B cell (primary cell): ENCODE results near the gene ZNF148. TPM values are rescaled to one million over a fixed set of nuclear protein-coding genes. Genes with fewer than 3 reads are reported as not detected.

Experiments
- ATAC-seq: fragments of 200-7000 bp; cut with Tn5 transposase; one replicate; pipeline ENCODE4 v1.10.0; 2021; ENCODE audit warnings: low read depth, mild to moderate bottlenecking, moderate number of reproducible peaks, moderate library complexity
- CTCF ChIA-PET: fragments of 350-600 bp; sonication (Branson Sonifier 250); formaldehyde crosslinking; loops from one replicate; lab custom pipeline; 2021; ENCODE audit warnings: antibody characterized with exemption, inconsistent platforms; lab: Charles Lee
- POLR2A ChIA-PET: fragments of 350-600 bp; sonication (Branson Sonifier 250); formaldehyde crosslinking; loops from one replicate; lab custom pipeline; 2021; ENCODE audit warnings: antibody characterized with exemption; lab: Charles Lee
- DNase-seq: peaks from one replicate; pipeline ENCODE4 v3.0.0; 2013
- H2AFZ ChIP-seq: 2 replicates; pipeline ENCODE4 v1.6.1; 2012; ENCODE audit warnings: mild to moderate bottlenecking, low read depth, low read length; ENCODE audit not compliant: insufficient read depth, poor library complexity, severe bottlenecking
- H3K27ac ChIP-seq, 2 donors: 1 replicate in 1 of 2; 2 replicates in 1 of 2; pipeline ENCODE4 v1.5.1; 2012 to 2013; ENCODE audit warnings: low read length in 2 of 2, mild to moderate bottlenecking in 2 of 2, moderate library complexity in 1 of 2
- H3K27me3 ChIP-seq, 4 experiments: fragments of 200-600 bp in 1 of 4; sonication (generic) in 1 of 4; replicated peaks in 1 of 4; 1 replicate in 2 of 4; 2 replicates in 2 of 4; pipeline versions ENCODE4 v1.6.1 to v1.7.0; 2013 to 2016; ENCODE audit warnings: low read length in 3 of 4, mild to moderate bottlenecking in 2 of 4, mixed read lengths in 1 of 4, moderate library complexity in 1 of 4; ENCODE audit not compliant: insufficient read depth in 4 of 4, control insufficient read depth in 3 of 4; ENCODE audit errors: control extremely low read depth in 1 of 4
- H3K36me3 ChIP-seq, 2 experiments: replicated peaks in 1 of 2; 1 replicate in 1 of 2; 2 replicates in 1 of 2; pipeline versions ENCODE4 v1.6.1 to v1.7.1; 2013; ENCODE audit warnings: low read length in 1 of 2; ENCODE audit not compliant: insufficient read depth in 2 of 2, control insufficient read depth in 1 of 2; ENCODE audit errors: control extremely low read depth in 1 of 2, extremely low read depth in 1 of 2
- H3K4me1 ChIP-seq, 2 donors: fragments of 200-600 bp in 1 of 2; sonication (generic) in 1 of 2; 1 replicate in 1 of 2; 2 replicates in 1 of 2; pipeline versions ENCODE4 v1.5.1 to v1.6.1; 2013 to 2017; ENCODE audit warnings: low read length in 2 of 2; ENCODE audit not compliant: control insufficient read depth in 2 of 2, insufficient read depth in 2 of 2
- H3K4me2 ChIP-seq: replicated peaks from 2 replicates; pipeline ENCODE3; 2012; ENCODE audit warnings: mild to moderate bottlenecking, low read depth, low read length; ENCODE audit not compliant: poor library complexity, severe bottlenecking
- H3K4me3 ChIP-seq, 5 experiments: fragments of 200-600 bp in 1 of 5; sonication (generic) in 1 of 5; 1 replicate in 3 of 5; 2 replicates in 2 of 5; pipeline versions ENCODE4 v1.5.1 to v1.7.0; 2011 to 2016; ENCODE audit warnings: low read length in 4 of 5, mild to moderate bottlenecking in 4 of 5, low read depth in 2 of 5, control low read depth in 1 of 5, moderate library complexity in 1 of 5; ENCODE audit not compliant: insufficient read depth in 1 of 5; ENCODE audit errors: control extremely low read depth in 1 of 5, extremely low read depth in 1 of 5
- H3K79me2 ChIP-seq: fragments of 200-600 bp; sonication (generic); one replicate; pipeline ENCODE4 v1.6.0; 2016; ENCODE audit warnings: low read length; ENCODE audit not compliant: control insufficient read depth, insufficient read depth
- H3K9ac ChIP-seq: fragments of 200-600 bp; sonication (generic); 2 replicates; pipeline ENCODE4 v1.6.1; 2017; ENCODE audit warnings: mild to moderate bottlenecking, low read length, moderate library complexity
- H3K9me3 ChIP-seq, 3 donors: one replicate each; pipeline versions ENCODE4 v1.6.1 to v1.7.1; 2013; ENCODE audit warnings: low read length in 2 of 3; ENCODE audit not compliant: control insufficient read depth in 2 of 3, insufficient read depth in 1 of 3; ENCODE audit errors: control extremely low read depth in 1 of 3
- H4K20me1 ChIP-seq: 2 replicates; pipeline ENCODE4 v1.6.0; 2012; ENCODE audit warnings: mild to moderate bottlenecking, low read length; ENCODE audit not compliant: insufficient read depth, control insufficient read depth, poor library complexity, severe bottlenecking
- H3K27ac Mint-ChIP-seq: one replicate; pipeline ENCODE4 v1.8.0; 2021; ENCODE audit warnings: mixed read lengths
- H3K27me3 Mint-ChIP-seq: one replicate; pipeline ENCODE4 v1.8.0; 2021; ENCODE audit warnings: mixed read lengths
- H3K4me1 Mint-ChIP-seq: one replicate; pipeline ENCODE4 v1.8.0; 2021; ENCODE audit warnings: mixed read lengths
- H3K4me3 Mint-ChIP-seq: one replicate; pipeline ENCODE4 v1.8.0; 2021; ENCODE audit warnings: mixed read lengths
- H3K9me3 Mint-ChIP-seq: one replicate; pipeline ENCODE4 v1.8.0; 2022; ENCODE audit warnings: mixed read lengths; ENCODE audit not compliant: insufficient read depth
- EZH2 ChIP-seq: IDR thresholded peaks from 2 replicates; pipeline ENCODE4 v1.6.1; 2012; ENCODE audit warnings: borderline replicate concordance, low read depth, mild to moderate bottlenecking, moderate library complexity, low read length; ENCODE audit not compliant: insufficient read depth, poor library complexity, severe bottlenecking
- WGBS: methylation state at CpG from one replicate; pipeline ENCODE4 v1.1.5; 2013; ENCODE audit warnings: missing lambda C conversion rate; ENCODE audit not compliant: insufficient coverage; 5-methylcytosine and 5-hydroxymethylcytosine counted together
- intact Hi-C: fragments of 100-400 bp; cut with micrococcal nuclease; formaldehyde crosslinking; loops from one replicate; pipeline ENCODE4 v1.10.0; 2022
- polyA plus RNA-seq: library from polyadenylated mRNA; depleted of rRNA; stranded (reverse); fragments of >200 nt; gene quantifications from 2 replicates; pipeline ENCODE4 v1.2.3, GENCODE V29; 2012
- total RNA-seq, 2 donors: library from RNA; stranded (reverse); fragments of 120-200 nt in 1 of 2; gene quantifications; 1 replicate in 1 of 2; 2 replicates in 1 of 2; pipeline versions ENCODE4 v1.2.3 to v1.2.4, GENCODE V29; 2013 to 2022
- TF ChIP-seq, protein P1 (sequence below): fragments of 200-600 bp; IDR thresholded peaks from one replicate; pipeline ENCODE4 v1.8.0; 2022; ENCODE audit warnings: antibody characterized with exemption, mild to moderate bottlenecking

Gene ZNF148
- total and polyA plus RNA-seq, 2 donors (not counting 1 experiment from before 2014, with no cell fraction given), result 8.1 to 71.5 TPM

DNA sequence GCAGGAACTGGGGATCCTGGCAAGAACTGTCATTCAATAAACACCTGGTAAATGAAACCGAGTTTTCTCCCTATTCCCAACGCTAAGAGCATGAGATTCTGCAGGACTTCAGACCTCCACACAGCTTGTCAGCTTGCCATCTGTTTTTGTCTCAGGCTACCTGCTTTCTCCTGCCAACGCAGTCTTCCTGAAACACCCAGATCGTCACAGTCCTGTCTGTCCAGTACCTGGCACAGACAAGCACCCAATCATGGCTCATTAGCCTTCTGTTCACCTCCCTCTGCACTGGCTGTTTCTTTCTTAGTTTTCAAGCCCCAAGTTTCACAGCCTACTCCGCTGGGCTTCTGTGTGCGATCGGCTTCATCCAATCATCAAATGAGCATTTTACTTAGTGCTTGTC is 167.6 kb downstream of the ZNF148 start:
- Histone ChIP-seq H3K36me3 (no peaks in the 10 kb centered on the region), H3K27ac (no peak overlapping the region), H3K4me3 (no peak overlapping the region), H3K27me3 (peaks cover 0 to 27% (median 17%) of the 10 kb centered on the region in 4 experiments), H3K4me2 (no peak overlapping the region), H3K9me3 (peaks cover 0 to 1% (median 0%) of the 10 kb centered on the region in 3 donors), H4K20me1 (no peaks in the 10 kb centered on the region), H3K79me2 (no peaks in the 10 kb centered on the region), H3K9ac (no peak overlapping the region), H3K4me1 (peaks cover 2 to 9% of the 10 kb centered on the region in 2 donors), H2AFZ (no peak overlapping the region)
- H3K27ac Mint-ChIP-seq, result no peak overlapping the region
- H3K27me3 Mint-ChIP-seq, result peaks cover 31% of the 10 kb centered on the region
- H3K4me3 Mint-ChIP-seq, result no peak overlapping the region
- ChIA-PET POLR2A (no interaction called here), CTCF (interaction anchor here (0.6 kb wide), 1 partner anchor 209 kb away, joined by 3 read pairs; no protein-coding TSS in a partner anchor)
- no peak for DNase-seq
- no peak for ATAC-seq
- no peak for TF ChIP-seq EZH2
- TF ChIP-seq, protein P1, sequence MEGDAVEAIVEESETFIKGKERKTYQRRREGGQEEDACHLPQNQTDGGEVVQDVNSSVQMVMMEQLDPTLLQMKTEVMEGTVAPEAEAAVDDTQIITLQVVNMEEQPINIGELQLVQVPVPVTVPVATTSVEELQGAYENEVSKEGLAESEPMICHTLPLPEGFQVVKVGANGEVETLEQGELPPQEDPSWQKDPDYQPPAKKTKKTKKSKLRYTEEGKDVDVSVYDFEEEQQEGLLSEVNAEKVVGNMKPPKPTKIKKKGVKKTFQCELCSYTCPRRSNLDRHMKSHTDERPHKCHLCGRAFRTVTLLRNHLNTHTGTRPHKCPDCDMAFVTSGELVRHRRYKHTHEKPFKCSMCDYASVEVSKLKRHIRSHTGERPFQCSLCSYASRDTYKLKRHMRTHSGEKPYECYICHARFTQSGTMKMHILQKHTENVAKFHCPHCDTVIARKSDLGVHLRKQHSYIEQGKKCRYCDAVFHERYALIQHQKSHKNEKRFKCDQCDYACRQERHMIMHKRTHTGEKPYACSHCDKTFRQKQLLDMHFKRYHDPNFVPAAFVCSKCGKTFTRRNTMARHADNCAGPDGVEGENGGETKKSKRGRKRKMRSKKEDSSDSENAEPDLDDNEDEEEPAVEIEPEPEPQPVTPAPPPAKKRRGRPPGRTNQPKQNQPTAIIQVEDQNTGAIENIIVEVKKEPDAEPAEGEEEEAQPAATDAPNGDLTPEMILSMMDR, result no peak
- intact Hi-C loops, result no loop called here
- H3K9me3 Mint-ChIP-seq, result no peaks in the 10 kb centered on the region
- WGBS, result 88% methylated on average over 6 of the region's 7 CpGs
- peaks cover 3% of the 10 kb centered on the region for H3K4me1 Mint-ChIP-seq

DNA sequence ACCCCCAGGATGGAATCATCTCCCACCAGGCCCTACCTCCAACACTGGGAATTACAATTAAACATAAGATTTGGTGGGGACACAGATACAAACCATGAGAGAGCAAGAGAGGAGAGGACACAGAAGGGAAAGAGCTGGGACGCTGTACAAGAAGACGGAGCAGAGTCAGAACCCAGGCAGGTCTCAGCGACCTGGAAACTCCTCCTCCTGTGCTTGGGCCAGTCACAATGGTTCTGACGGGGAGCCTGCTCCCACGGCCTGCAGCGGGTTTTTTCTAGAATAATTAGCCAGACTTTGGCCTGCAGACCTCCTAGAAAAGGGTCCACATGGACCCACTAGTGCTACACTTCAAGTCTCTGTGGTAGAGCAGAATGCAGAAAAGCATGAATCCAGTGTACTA is 168.2 kb downstream of the ZNF148 start:
- CTCF ChIA-PET, result interaction anchor here (0.6 kb wide), 1 partner anchor 208 kb away, joined by 3 read pairs; no protein-coding TSS in a partner anchor

More for the DNA sequence above, 168.2 kb downstream of the ZNF148 start:
- Histone ChIP-seq H3K4me1 (peaks cover under 1 to 3% of the 10 kb centered on the region in 2 donors), H3K27ac (no peak overlapping the region), H3K4me3 (no peak overlapping the region), H4K20me1 (no peaks in the 10 kb centered on the region), H3K9ac (no peak overlapping the region), H2AFZ (no peak overlapping the region), H3K36me3 (no peaks in the 10 kb centered on the region), H3K79me2 (no peaks in the 10 kb centered on the region), H3K9me3 (peaks cover 1 to 4% (median 2%) of the 10 kb centered on the region in 3 donors), H3K27me3 (peaks cover 0 to 21% (median 15%) of the 10 kb centered on the region in 4 experiments), H3K4me2 (no peak overlapping the region)
- POLR2A ChIA-PET, result no interaction called here
- peaks cover 30% of the 10 kb centered on the region for H3K27me3 Mint-ChIP-seq
- no peak for ATAC-seq
- TF ChIP-seq, protein P1, result no peak
- no peak for TF ChIP-seq EZH2
- no peaks in the 10 kb centered on the region for H3K9me3 Mint-ChIP-seq
- H3K27ac Mint-ChIP-seq, result no peak overlapping the region
- no peak overlapping the region for H3K4me3 Mint-ChIP-seq
- DNase-seq, result no peak
- 84% methylated on average over 5 of the region's 6 CpGs for WGBS
- intact Hi-C loops, result no loop called here
- peaks cover 3% of the 10 kb centered on the region for H3K4me1 Mint-ChIP-seq
